ENCODE measurements around the gene BOC. TPM values are rescaled to one million over a fixed set of nuclear protein-coding genes. Genes with fewer than 3 reads are reported as not detected.

BOC gene
- total RNA-seq, 1 experiment from 2014 or later, result 3.5 TPM

DNA sequence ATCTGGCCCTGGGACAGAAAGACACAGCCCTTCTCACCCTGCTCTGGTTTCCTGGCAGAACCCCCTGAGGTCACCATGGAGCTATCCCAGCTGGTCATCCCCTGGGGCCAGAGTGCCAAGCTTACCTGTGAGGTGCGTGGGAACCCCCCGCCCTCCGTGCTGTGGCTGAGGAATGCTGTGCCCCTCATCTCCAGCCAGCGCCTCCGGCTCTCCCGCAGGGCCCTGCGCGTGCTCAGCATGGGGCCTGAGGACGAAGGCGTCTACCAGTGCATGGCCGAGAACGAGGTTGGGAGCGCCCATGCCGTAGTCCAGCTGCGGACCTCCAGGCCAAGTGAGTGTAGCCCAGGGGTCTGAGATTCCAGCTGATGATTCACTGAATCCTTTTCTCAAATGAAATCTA lies 61.7 kb downstream of the BOC start:
- Histone ChIP-seq H2BK12ac (ENCODE audit: insufficient read length, low read depth, low read length) (no peak overlapping the region), H3K9ac (ENCODE audit: extremely low read depth, insufficient read length, low read length) (no peak overlapping the region), H3K27me3 (ENCODE audit: insufficient read depth, low read length) (no peaks in the 10 kb centered on the region), H3K79me2 (ENCODE audit: insufficient read depth, low read length) (no peaks in the 10 kb centered on the region), H4K20me1 (ENCODE audit: control insufficient read depth, insufficient read depth, insufficient read length) (no peaks in the 10 kb centered on the region), H3K4me2 (ENCODE audit: insufficient read depth, insufficient read length, low read length) (no peak overlapping the region), H3K4ac (ENCODE audit: low read depth, low read length) (no peak overlapping the region), H3K27ac (ENCODE audit: insufficient read length, low read depth, low read length) (no peak overlapping the region), H3K79me1 (ENCODE audit: insufficient read depth, low read depth, low read length, poor library complexity, severe bottlenecking) (no peaks in the 10 kb centered on the region), H2BK120ac (ENCODE audit: low read depth, low read length, poor library complexity, severe bottlenecking) (no peak overlapping the region), H2BK20ac (ENCODE audit: low read depth, low read length, poor library complexity, severe bottlenecking) (no peak overlapping the region), H3K23ac (ENCODE audit: insufficient read length, low read depth, low read length) (no peak overlapping the region), H4K91ac (ENCODE audit: insufficient read length, low read depth, low read length) (no peak overlapping the region), H4K5ac (ENCODE audit: insufficient read length, low read depth, low read length) (no peak overlapping the region), H3K4me1 (ENCODE audit: insufficient read depth, low read length) (no peaks in the 10 kb centered on the region; the same call in 1 of the 2 replicates), H3K56ac (ENCODE audit: insufficient read length, low read depth, low read length) (no peak overlapping the region), H4K8ac (replicated peaks; ENCODE audit: insufficient read length, low read depth, low read length) (no peak overlapping the region), H2BK15ac (ENCODE audit: low read depth, low read length) (no peak overlapping the region), H2BK5ac (ENCODE audit: insufficient read length, low read length) (no peak overlapping the region), H2AK5ac (ENCODE audit: insufficient read length, low read length) (no peak overlapping the region), H3T11ph (ENCODE audit: low read length) (no peak overlapping the region), H3K23me2 (ENCODE audit: insufficient read length, low read depth, low read length, poor library complexity, severe bottlenecking) (no peaks in the 10 kb centered on the region), H3K14ac (ENCODE audit: insufficient read depth, low read length) (no peak overlapping the region; the same call in 1 of the 2 replicates), H3K18ac (ENCODE audit: insufficient read length, low read depth, low read length) (no peak overlapping the region), H3K9me3 (ENCODE audit: control insufficient read depth, low read depth, low read length) (no peaks in the 10 kb centered on the region), H2AFZ (ENCODE audit: low read length) (no peak overlapping the region)
- no CpG with 5 or more reads among the region's 15 CpGs for WGBS (ENCODE audit: extremely low coverage, insufficient read length, low lambda C conversion rate)
- H3K4me1 Mint-ChIP-seq, result peaks cover 27 to 43% of the 10 kb centered on the region in 2 experiments
- peaks cover 0 to 17% (median 11%) of the 10 kb centered on the region in 3 experiments; a peak in 5 of 7 replicates for H3K36me3 Mint-ChIP-seq (ENCODE audit: insufficient read depth in 1 of 3, low read depth in 3 of 3)
- TF ChIP-seq, protein P1, sequence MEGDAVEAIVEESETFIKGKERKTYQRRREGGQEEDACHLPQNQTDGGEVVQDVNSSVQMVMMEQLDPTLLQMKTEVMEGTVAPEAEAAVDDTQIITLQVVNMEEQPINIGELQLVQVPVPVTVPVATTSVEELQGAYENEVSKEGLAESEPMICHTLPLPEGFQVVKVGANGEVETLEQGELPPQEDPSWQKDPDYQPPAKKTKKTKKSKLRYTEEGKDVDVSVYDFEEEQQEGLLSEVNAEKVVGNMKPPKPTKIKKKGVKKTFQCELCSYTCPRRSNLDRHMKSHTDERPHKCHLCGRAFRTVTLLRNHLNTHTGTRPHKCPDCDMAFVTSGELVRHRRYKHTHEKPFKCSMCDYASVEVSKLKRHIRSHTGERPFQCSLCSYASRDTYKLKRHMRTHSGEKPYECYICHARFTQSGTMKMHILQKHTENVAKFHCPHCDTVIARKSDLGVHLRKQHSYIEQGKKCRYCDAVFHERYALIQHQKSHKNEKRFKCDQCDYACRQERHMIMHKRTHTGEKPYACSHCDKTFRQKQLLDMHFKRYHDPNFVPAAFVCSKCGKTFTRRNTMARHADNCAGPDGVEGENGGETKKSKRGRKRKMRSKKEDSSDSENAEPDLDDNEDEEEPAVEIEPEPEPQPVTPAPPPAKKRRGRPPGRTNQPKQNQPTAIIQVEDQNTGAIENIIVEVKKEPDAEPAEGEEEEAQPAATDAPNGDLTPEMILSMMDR (conservative IDR thresholded peaks at IDR 0.05), result no peak
- H3K4me3 Mint-ChIP-seq, result no peak overlapping the region
- no peak for DNase-seq
- no peaks in the 10 kb centered on the region for H3K9me3 Mint-ChIP-seq
- 0 out of 2 replicates have a peak, but pooled peaks cover 2% of the 10 kb centered on the region for H3K27me3 Mint-ChIP-seq (ENCODE audit: low read depth)
- no peak overlapping the region; a peak in 1 of 7 replicates for H3K27ac Mint-ChIP-seq
